HG03066 (cell line): ENCODE results near the gene OR4D2.
"Not testable (repeated sequence)": the region's sequence is repeated elsewhere in the genome, so short reads cannot be mapped to it uniquely, and the experiment has no call there.

Source experiments
- ATAC-seq: cut with Tn5 transposase; IDR thresholded peaks from one replicate; pipeline ENCODE4 v1.9.1; 2021; ENCODE audit warnings: low read depth; ENCODE audit not compliant: unreplicated experiment

Gene OR4D2

GRCh38 chr17:58166682-58167081 is at the start of gene OR4D2:
OR4D2 (plus strand) TSS chr17:58166982; CDS start chr17:58169656, 2,674 bp downstream.
- no peak for ATAC-seq

GRCh38 chr17:58117382-58117781 is 49.4 kb upstream of the OR4D2 start:
- no peak for ATAC-seq

- no peak for ATAC-seq
These were observed 47.3 kb upstream of the OR4D2 start for GRCh38 chr17:58119491-58119890.

- no peak for ATAC-seq
These were observed 46.5 kb upstream of the OR4D2 start for GRCh38 chr17:58120195-58120822.

- ATAC-seq = no peak
These were observed 44.9 kb upstream of the OR4D2 start for GRCh38 chr17:58121925-58122324.

- ATAC-seq = no peak
These were observed 38.9 kb upstream of the OR4D2 start for GRCh38 chr17:58127846-58128245.

GRCh38 chr17:58132697-58133096 is 34.1 kb upstream of the OR4D2 start:
- not testable (repeated sequence) for ATAC-seq

GRCh38 chr17:58136669-58137279 is 30.0 kb upstream of the OR4D2 start:
- ATAC-seq = no peak

- ATAC-seq = no peak
These were observed 25.3 kb upstream of the OR4D2 start for GRCh38 chr17:58141505-58141904.

GRCh38 chr17:58143335-58143734 is 23.4 kb upstream of the OR4D2 start:
- ATAC-seq = not testable (repeated sequence)

- ATAC-seq = no peak
These were observed 22.0 kb upstream of the OR4D2 start for GRCh38 chr17:58144801-58145200.

- ATAC-seq = no peak
These were observed 18.8 kb upstream of the OR4D2 start, which contains the start of gene OR4D1 for GRCh38 chr17:58147930-58148434. OR4D1 (plus strand) TSS chr17:58148384; CDS start chr17:58155154, 6,770 bp downstream.

GRCh38 chr17:58148609-58149008 is 18.2 kb upstream of the OR4D2 start:
- ATAC-seq = no peak

- ATAC-seq = no peak
These were observed 16.4 kb upstream of the OR4D2 start for GRCh38 chr17:58150394-58150793.

GRCh38 chr17:58153046-58153445 is 13.7 kb upstream of the OR4D2 start:
- ATAC-seq = no peak

GRCh38 chr17:58153671-58154070 is 13.1 kb upstream of the OR4D2 start:
- ATAC-seq = no peak

GRCh38 chr17:58156839-58157803 is 9.7 kb upstream of the OR4D2 start:
- no peak for ATAC-seq

- no peak for ATAC-seq
These were observed 8.6 kb upstream of the OR4D2 start for GRCh38 chr17:58158181-58158580.

- ATAC-seq = no peak
These were observed 5.2 kb upstream of the OR4D2 start for GRCh38 chr17:58161566-58161965.

GRCh38 chr17:58165981-58166380 is 801 bp upstream of the OR4D2 start:
- ATAC-seq = no peak

GRCh38 chr17:58170622-58171021 is 3.8 kb downstream of the OR4D2 start:
- ATAC-seq = no peak
